ENCODE results near the gene MACROH2A1.
A peak's percentile ranks its signal among the peaks of the same experiment; 100 is the strongest.

Gene MACROH2A1

GRCh38 chr5:135377751-135378680 lies 21.0 kb downstream of the MACROH2A1 start:
- peak; percentile 15; the same call in 2 of the 3 replicates for ATAC-seq
- TF ChIP-seq, protein P1, sequence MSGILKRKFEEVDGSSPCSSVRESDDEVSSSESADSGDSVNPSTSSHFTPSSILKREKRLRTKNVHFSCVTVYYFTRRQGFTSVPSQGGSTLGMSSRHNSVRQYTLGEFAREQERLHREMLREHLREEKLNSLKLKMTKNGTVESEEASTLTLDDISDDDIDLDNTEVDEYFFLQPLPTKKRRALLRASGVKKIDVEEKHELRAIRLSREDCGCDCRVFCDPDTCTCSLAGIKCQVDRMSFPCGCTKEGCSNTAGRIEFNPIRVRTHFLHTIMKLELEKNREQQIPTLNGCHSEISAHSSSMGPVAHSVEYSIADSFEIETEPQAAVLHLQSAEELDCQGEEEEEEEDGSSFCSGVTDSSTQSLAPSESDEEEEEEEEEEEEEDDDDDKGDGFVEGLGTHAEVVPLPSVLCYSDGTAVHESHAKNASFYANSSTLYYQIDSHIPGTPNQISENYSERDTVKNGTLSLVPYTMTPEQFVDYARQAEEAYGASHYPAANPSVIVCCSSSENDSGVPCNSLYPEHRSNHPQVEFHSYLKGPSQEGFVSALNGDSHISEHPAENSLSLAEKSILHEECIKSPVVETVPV (CRISPR knock-in tag; IDR thresholded peaks at IDR 0.05) = no peak
- TF ChIP-seq ESRRG (CRISPR knock-in tag; IDR thresholded peaks at IDR 0.05) = no peak
- TF ChIP-seq CSDC2 (CRISPR knock-in tag; IDR thresholded peaks at IDR 0.05) = no peak
- no peak for TF ChIP-seq ISL1 (CRISPR knock-in tag; IDR thresholded peaks at IDR 0.05)
- no peak for TF ChIP-seq ZC3H10 (CRISPR knock-in tag; IDR thresholded peaks at IDR 0.05)
- no peak for TF ChIP-seq OSR1 (CRISPR knock-in tag; IDR thresholded peaks at IDR 0.05)
- TF ChIP-seq POU6F1 (CRISPR knock-in tag; IDR thresholded peaks at IDR 0.05; ENCODE audit: borderline replicate concordance, low read depth) = no peak
- no peak for TF ChIP-seq RARB (CRISPR knock-in tag; IDR thresholded peaks at IDR 0.05)
- no peak for TF ChIP-seq ZFP30 (CRISPR knock-in tag; IDR thresholded peaks at IDR 0.05)
- no peak for TF ChIP-seq TSHZ2 (CRISPR knock-in tag; IDR thresholded peaks at IDR 0.05)

- ATAC-seq = peak; percentile 79
- TF ChIP-seq TCF4 (CRISPR knock-in tag; IDR thresholded peaks at IDR 0.05; ENCODE audit: borderline replicate concordance) (peak; percentile 71; the same call in 1 of the 2 replicates), ISL1 (CRISPR knock-in tag; IDR thresholded peaks at IDR 0.05) (0 out of 2 replicates have a peak, but pooled peaks have one; percentile 19)
- TF ChIP-seq, protein P1 (CRISPR knock-in tag; IDR thresholded peaks at IDR 0.05) = no peak
Observed at GRCh38 chr5:135376961-135377624, 21.9 kb downstream of the MACROH2A1 start.

DNA sequence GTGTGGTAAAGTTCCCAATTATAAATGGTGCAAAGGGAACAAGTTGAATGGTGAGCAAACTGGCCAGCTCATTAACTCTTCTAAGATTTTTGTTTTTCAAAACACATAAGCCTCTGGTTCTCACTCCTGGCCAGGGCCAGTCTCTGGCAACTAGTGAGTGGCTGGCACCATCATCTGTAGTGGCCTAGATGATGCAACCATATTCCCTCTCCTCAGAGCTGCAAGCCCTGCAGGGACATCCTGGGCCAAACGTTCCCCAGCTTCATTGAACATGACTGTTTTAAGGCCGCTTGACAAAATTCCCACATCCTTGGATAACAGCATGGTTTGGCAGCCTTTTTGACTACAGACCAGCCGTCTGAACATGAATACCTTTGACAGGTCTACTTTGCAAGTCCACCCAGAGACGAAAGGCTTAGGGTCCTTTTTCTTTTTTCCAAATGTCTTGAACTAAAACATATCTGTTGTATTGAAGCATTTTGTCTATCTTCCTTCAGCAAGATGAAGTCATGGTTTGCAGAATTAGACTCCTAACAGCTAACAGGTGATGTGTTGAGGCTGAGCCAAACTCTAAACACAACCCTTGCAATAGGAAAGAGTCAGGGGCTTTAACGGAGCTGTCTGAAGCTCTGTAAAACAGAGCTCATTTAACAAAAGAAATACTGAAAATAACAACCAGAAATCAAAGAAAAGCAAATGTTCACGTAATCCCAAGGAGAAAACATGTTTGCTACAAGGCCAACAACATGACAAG lies 23.8 kb downstream of the MACROH2A1 start:
- TF ChIP-seq ESRRG (CRISPR knock-in tag; IDR thresholded peaks at IDR 0.05) (no peak), RARB (CRISPR knock-in tag; IDR thresholded peaks at IDR 0.05) (no peak), TOX (CRISPR knock-in tag; IDR thresholded peaks at IDR 0.05; ENCODE audit: borderline replicate concordance) (no peak), ZC3H10 (CRISPR knock-in tag; IDR thresholded peaks at IDR 0.05) (no peak), ZFP30 (CRISPR knock-in tag; IDR thresholded peaks at IDR 0.05) (no peak), POU6F1 (CRISPR knock-in tag; IDR thresholded peaks at IDR 0.05; ENCODE audit: borderline replicate concordance, low read depth) (no peak), GLIS3 (CRISPR knock-in tag; IDR thresholded peaks at IDR 0.05) (no peak), TSHZ2 (CRISPR knock-in tag; IDR thresholded peaks at IDR 0.05) (no peak), ZNF565 (CRISPR knock-in tag; conservative IDR thresholded peaks at IDR 0.05; ENCODE audit: low read depth) (no peak), OSR1 (CRISPR knock-in tag; IDR thresholded peaks at IDR 0.05) (no peak), SNAI2 (CRISPR knock-in tag; IDR thresholded peaks at IDR 0.05) (no peak), CSDC2 (CRISPR knock-in tag; IDR thresholded peaks at IDR 0.05) (no peak)
- no peak for ATAC-seq

Data from SK-N-SH treated with all-trans-retinoic acid at 6 μM for 48 hours (cell line).